ENCODE results near the gene FHOD3.

The FHOD3 gene

GRCh38 chr18:36424741-36425142, 127.2 kb downstream of the FHOD3 start:
- H3K4me1 Mint-ChIP-seq, result no peaks in the 10 kb centered on the region

GRCh38 chr18:36427369-36427768, 129.9 kb downstream of the FHOD3 start:
- no peaks in the 10 kb centered on the region for H3K27me3 Mint-ChIP-seq
- no peak overlapping the region for H3K27ac Mint-ChIP-seq
- CTCF ChIA-PET, result no interaction called here

More at GRCh38 chr18:36424741-36425142, 127.2 kb downstream of the FHOD3 start:
- DNase-seq, result no peak
- no peak overlapping the region for H3K27ac Mint-ChIP-seq
- CTCF ChIA-PET, result no interaction called here
- H3K36me3 Mint-ChIP-seq, result no peaks in the 10 kb centered on the region
- no peaks in the 10 kb centered on the region for H3K9me3 Mint-ChIP-seq
- H3K27me3 Mint-ChIP-seq, result no peaks in the 10 kb centered on the region
- H3K4me3 Mint-ChIP-seq, result no peak overlapping the region

GRCh38 chr18:36427831-36428230, 130.3 kb downstream of the FHOD3 start:
- Mint-ChIP-seq H3K4me3 (no peak overlapping the region), H3K27me3 (no peaks in the 10 kb centered on the region), H3K36me3 (no peaks in the 10 kb centered on the region), H3K27ac (no peak overlapping the region), H3K9me3 (no peaks in the 10 kb centered on the region), H3K4me1 (no peaks in the 10 kb centered on the region)
- CTCF ChIA-PET, result no interaction called here
- DNase-seq, result no peak

More at GRCh38 chr18:36427369-36427768, 129.9 kb downstream of the FHOD3 start:
- Mint-ChIP-seq H3K36me3 (no peaks in the 10 kb centered on the region), H3K4me3 (no peak overlapping the region), H3K9me3 (no peaks in the 10 kb centered on the region), H3K4me1 (no peaks in the 10 kb centered on the region)
- DNase-seq, result no peak

GRCh38 chr18:36428431-36429029, 131.0 kb downstream of the FHOD3 start:
- no peak overlapping the region for H3K27ac Mint-ChIP-seq
- DNase-seq, result no peak
- CTCF ChIA-PET, result no interaction called here
- no peaks in the 10 kb centered on the region for H3K9me3 Mint-ChIP-seq
- no peaks in the 10 kb centered on the region for H3K27me3 Mint-ChIP-seq
- H3K4me3 Mint-ChIP-seq, result no peak overlapping the region
- no peaks in the 10 kb centered on the region for H3K4me1 Mint-ChIP-seq
- no peaks in the 10 kb centered on the region for H3K36me3 Mint-ChIP-seq

GRCh38 chr18:36432880-36433555, 135.5 kb downstream of the FHOD3 start:
- CTCF ChIA-PET, result no interaction called here
- no peaks in the 10 kb centered on the region for H3K4me1 Mint-ChIP-seq
- H3K27me3 Mint-ChIP-seq, result no peaks in the 10 kb centered on the region
- no peak for DNase-seq
- H3K27ac Mint-ChIP-seq, result no peak overlapping the region
- H3K36me3 Mint-ChIP-seq, result no peaks in the 10 kb centered on the region
- H3K9me3 Mint-ChIP-seq, result no peaks in the 10 kb centered on the region
- H3K4me3 Mint-ChIP-seq, result no peak overlapping the region

- CTCF ChIA-PET, result no interaction called here
- Mint-ChIP-seq H3K9me3 (no peaks in the 10 kb centered on the region), H3K36me3 (no peaks in the 10 kb centered on the region), H3K4me3 (no peak overlapping the region), H3K27ac (no peak overlapping the region), H3K27me3 (peaks cover 4% of the 10 kb centered on the region), H3K4me1 (no peaks in the 10 kb centered on the region)
- DNase-seq, result no peak
These were observed 138.9 kb downstream of the FHOD3 start for GRCh38 chr18:36436387-36436786.

- H3K27ac Mint-ChIP-seq, result no peak overlapping the region
- H3K4me3 Mint-ChIP-seq, result no peak overlapping the region
- no peaks in the 10 kb centered on the region for H3K9me3 Mint-ChIP-seq
- no peak for DNase-seq
- no peaks in the 10 kb centered on the region for H3K4me1 Mint-ChIP-seq
- H3K36me3 Mint-ChIP-seq, result no peaks in the 10 kb centered on the region
- peaks cover 4% of the 10 kb centered on the region for H3K27me3 Mint-ChIP-seq
- CTCF ChIA-PET, result no interaction called here
These were observed 143.1 kb downstream of the FHOD3 start for GRCh38 chr18:36440614-36441013.

- Mint-ChIP-seq H3K27ac (no peak overlapping the region), H3K4me1 (no peaks in the 10 kb centered on the region), H3K36me3 (no peaks in the 10 kb centered on the region), H3K9me3 (no peaks in the 10 kb centered on the region), H3K27me3 (peaks cover 11% of the 10 kb centered on the region), H3K4me3 (no peak overlapping the region)
- no peak for DNase-seq
- CTCF ChIA-PET, result no interaction called here
These were observed 144.1 kb downstream of the FHOD3 start for GRCh38 chr18:36441426-36442240.

GRCh38 chr18:36442717-36443116, 145.2 kb downstream of the FHOD3 start:
- no peaks in the 10 kb centered on the region for H3K36me3 Mint-ChIP-seq

GRCh38 chr18:36446059-36446458, 148.5 kb downstream of the FHOD3 start:
- no peak for DNase-seq
- Mint-ChIP-seq H3K27me3 (peaks cover 17% of the 10 kb centered on the region), H3K4me1 (no peaks in the 10 kb centered on the region), H3K4me3 (no peak overlapping the region), H3K36me3 (no peaks in the 10 kb centered on the region), H3K27ac (no peak overlapping the region), H3K9me3 (no peaks in the 10 kb centered on the region)
- CTCF ChIA-PET, result no interaction called here

More at GRCh38 chr18:36442717-36443116, 145.2 kb downstream of the FHOD3 start:
- Mint-ChIP-seq H3K27ac (no peak overlapping the region), H3K4me3 (no peak overlapping the region), H3K9me3 (no peaks in the 10 kb centered on the region), H3K4me1 (no peaks in the 10 kb centered on the region), H3K27me3 (peaks cover 11% of the 10 kb centered on the region)
- no peak for DNase-seq
- CTCF ChIA-PET, result no interaction called here

GRCh38 chr18:36448384-36449290, 151.1 kb downstream of the FHOD3 start:
- CTCF ChIA-PET, result no interaction called here
- Mint-ChIP-seq H3K27ac (no peak overlapping the region), H3K9me3 (no peaks in the 10 kb centered on the region), H3K4me1 (no peaks in the 10 kb centered on the region), H3K27me3 (peaks cover 14% of the 10 kb centered on the region), H3K4me3 (no peak overlapping the region), H3K36me3 (no peaks in the 10 kb centered on the region)
- DNase-seq, result no peak

- H3K4me3 Mint-ChIP-seq, result no peak overlapping the region
- no peaks in the 10 kb centered on the region for H3K4me1 Mint-ChIP-seq
- CTCF ChIA-PET, result no interaction called here
- H3K27ac Mint-ChIP-seq, result no peak overlapping the region
- DNase-seq, result no peak
- no peaks in the 10 kb centered on the region for H3K36me3 Mint-ChIP-seq
- H3K9me3 Mint-ChIP-seq, result no peaks in the 10 kb centered on the region
- peaks cover 14% of the 10 kb centered on the region for H3K27me3 Mint-ChIP-seq
These were observed 151.9 kb downstream of the FHOD3 start for GRCh38 chr18:36449451-36449850.

GRCh38 chr18:36450264-36450663, 152.8 kb downstream of the FHOD3 start:
- H3K4me1 Mint-ChIP-seq, result no peaks in the 10 kb centered on the region
- H3K36me3 Mint-ChIP-seq, result no peaks in the 10 kb centered on the region
- no peak for DNase-seq
- H3K27me3 Mint-ChIP-seq, result peaks cover 14% of the 10 kb centered on the region
- no peak overlapping the region for H3K27ac Mint-ChIP-seq
- no peaks in the 10 kb centered on the region for H3K9me3 Mint-ChIP-seq
- CTCF ChIA-PET, result no interaction called here
- no peak overlapping the region for H3K4me3 Mint-ChIP-seq
